GM18907 (cell line): Measurements from ENCODE around the gene MIB2.

Experiments
- ATAC-seq: cut with Tn5 transposase; IDR thresholded peaks from one replicate; pipeline ENCODE4 v1.9.1; 2021; ENCODE audit warnings: mild to moderate bottlenecking, moderate library complexity; ENCODE audit not compliant: unreplicated experiment

MIB2 gene

DNA sequence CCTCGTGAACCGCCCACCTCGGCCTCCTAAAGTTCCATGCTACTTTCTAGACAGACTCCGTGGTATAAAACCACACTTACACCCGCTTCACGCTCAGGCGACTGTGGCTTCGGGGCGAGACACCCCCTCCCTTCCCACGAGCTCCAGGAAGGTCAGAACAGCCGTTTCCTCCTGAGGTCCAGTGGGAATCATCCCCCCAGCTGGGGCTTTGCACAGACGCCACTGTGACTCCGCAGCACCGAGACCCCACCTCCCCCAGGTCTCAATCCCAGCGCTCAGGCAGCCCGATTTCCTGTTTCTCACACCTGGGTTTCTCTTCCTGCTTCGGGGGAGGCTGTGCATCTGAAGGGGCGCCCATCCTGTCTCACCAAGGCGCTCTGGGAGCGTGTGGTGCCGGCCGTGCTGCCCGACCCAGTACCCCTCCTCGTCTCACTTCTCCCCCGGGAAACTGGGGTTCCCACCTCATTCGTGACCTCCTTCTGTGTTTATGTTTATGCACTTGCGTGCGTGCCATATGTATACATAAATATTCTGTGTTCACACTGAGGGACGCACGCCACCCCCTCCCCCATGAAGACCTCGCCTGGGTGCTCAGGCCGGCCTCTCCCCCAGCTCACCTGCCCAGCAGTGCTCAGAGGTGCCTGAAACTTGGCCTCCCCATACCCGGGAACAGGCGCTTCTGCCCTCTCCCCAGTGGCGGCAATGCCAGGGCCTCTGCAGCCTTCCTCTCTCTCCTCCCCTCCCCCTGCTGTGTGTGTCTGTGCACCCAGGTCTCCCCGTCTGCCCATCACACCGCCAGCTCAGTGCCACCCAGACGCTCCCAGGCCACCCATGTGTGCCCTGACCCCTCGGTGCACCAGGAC, 62.6 kb downstream of the MIB2 start:
- peak; percentile 70 for ATAC-seq

DNA sequence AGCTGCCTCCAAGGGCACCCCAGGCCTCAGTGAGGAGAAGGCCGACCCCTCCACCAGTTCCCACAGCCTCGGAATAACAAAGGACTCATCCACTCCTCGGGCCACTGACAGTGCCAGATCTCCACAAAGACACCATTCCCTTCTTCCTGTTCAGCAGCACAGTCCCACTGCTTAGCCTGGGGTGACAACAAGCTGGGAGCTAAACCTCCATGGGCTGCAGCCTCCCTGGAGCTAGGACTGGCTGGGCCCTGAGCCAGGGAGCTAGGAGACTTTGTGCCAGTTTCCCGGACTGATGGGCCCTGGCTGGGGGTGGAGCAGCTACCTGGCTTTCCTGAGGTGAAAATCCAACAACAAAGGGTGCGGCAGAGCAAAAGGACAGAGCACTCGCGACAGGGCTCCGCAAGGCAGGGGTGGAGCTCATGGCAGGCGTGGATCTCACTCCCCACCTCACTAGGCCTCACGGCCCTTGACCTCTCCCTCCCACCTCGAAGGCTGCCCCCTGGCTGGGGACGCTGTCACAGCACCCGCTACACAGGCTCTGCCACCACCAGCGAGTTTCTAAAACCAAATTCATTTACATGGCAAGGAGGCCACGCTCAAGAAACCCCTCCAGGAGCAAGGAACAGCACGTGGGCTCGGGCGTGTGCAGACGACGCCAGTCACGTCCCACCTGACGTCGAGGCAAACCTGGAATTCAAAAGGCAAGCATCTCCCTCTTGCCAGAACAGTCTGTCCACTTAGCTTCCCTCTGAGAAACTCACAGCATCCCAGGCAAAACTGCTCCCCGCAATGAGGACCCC, 63.5 kb downstream of the MIB2 start:
- peak; percentile 26 for ATAC-seq
